Vagina (tissue), 2 donors: ENCODE measurements around the gene ACADVL. TPM values are rescaled to one million over a fixed set of nuclear protein-coding genes. Genes with fewer than 3 reads are reported as not detected.

Source experiments
- DNase-seq, 2 donors: peaks; one replicate each; pipeline ENCODE4 v3.0.0-alpha.2; 2017; ENCODE audit errors: extremely low spot score in 2 of 2
- H3K27ac ChIP-seq: fragments of 200-600 bp; sonication (generic); one replicate; pipeline ENCODE4 v1.5.1; 2019
- H3K27me3 ChIP-seq: fragments of 200-600 bp; sonication (generic); one replicate; pipeline ENCODE4 v1.5.1; 2019
- H3K36me3 ChIP-seq, 2 donors: fragments of 200-600 bp; sonication (generic); one replicate each; pipeline ENCODE4 v1.5.1; 2017 to 2019
- H3K4me1 ChIP-seq: fragments of 200-600 bp; sonication (generic); one replicate; pipeline ENCODE4 v1.5.1; 2019
- H3K4me3 ChIP-seq, 2 donors: fragments of 200-600 bp; sonication (generic); 1 replicate in 1 of 2; 2 replicates in 1 of 2; pipeline ENCODE4 v1.5.1; 2016 to 2019
- H3K9me3 ChIP-seq: fragments of 200-600 bp; sonication (generic); one replicate; pipeline ENCODE4 v1.5.1; 2019
- CTCF ChIP-seq, 3 experiments: fragments of 450-650 bp in 2 of 3; fragments of 200-600 bp in 1 of 3; sonication (generic) in 1 of 3; IDR thresholded peaks; one replicate each; pipeline ENCODE4 v1.5.1; 2017 to 2019; ENCODE audit warnings: antibody characterized with exemption in 3 of 3, mild to moderate bottlenecking in 2 of 3, moderate library complexity in 2 of 3
- POLR2A ChIP-seq, 2 donors: fragments of 450-650 bp; IDR thresholded peaks; one replicate each; pipeline ENCODE4 v1.6.1; 2017; ENCODE audit warnings: antibody characterized with exemption in 2 of 2, mild to moderate bottlenecking in 2 of 2, moderate library complexity in 2 of 2
- POLR2AphosphoS5 ChIP-seq, 2 donors: sonication (generic); formaldehyde crosslinking; IDR thresholded peaks; one replicate each; pipeline ENCODE4 v1.9.0; 2017; ENCODE audit warnings: antibody characterized with exemption in 2 of 2, mild to moderate bottlenecking in 2 of 2, low read depth in 1 of 2; ENCODE audit not compliant: insufficient read depth in 1 of 2
- intact Hi-C: fragments of 100-400 bp; cut with DNase I; formaldehyde crosslinking; loops from one replicate; pipeline ENCODE4 v1.15.1; 2023
- total RNA-seq: library from RNA; depleted of rRNA; stranded (reverse); fragments of >200 nt; gene quantifications from one replicate; pipeline ENCODE4 v1.2.3, GENCODE V29; 2016

The ACADVL gene
- total RNA-seq, 1 donor from 2014 or later: 957 TPM

GRCh38 chr17:7186241-7186640, 33.5 kb upstream of the ACADVL start:
- intact Hi-C loops: no loop called here
- peaks cover 0 to 10% of the 10 kb centered on the region in 2 donors for H3K36me3 ChIP-seq
- H3K4me3 ChIP-seq: no peak overlapping the region
- DNase-seq: no peak
- no peak overlapping the region for H3K27ac ChIP-seq
- no peaks in the 10 kb centered on the region for H3K4me1 ChIP-seq
- no peaks in the 10 kb centered on the region for H3K27me3 ChIP-seq
- TF ChIP-seq CTCF (IDR thresholded peaks at IDR 0.05) (no peak), POLR2AphosphoS5 (IDR thresholded peaks at IDR 0.05; ENCODE audit: insufficient read depth in 1 of 2, low read depth in 1 of 2) (no peak), POLR2A (IDR thresholded peaks at IDR 0.05) (no peak)
- H3K9me3 ChIP-seq: no peaks in the 10 kb centered on the region

DNA sequence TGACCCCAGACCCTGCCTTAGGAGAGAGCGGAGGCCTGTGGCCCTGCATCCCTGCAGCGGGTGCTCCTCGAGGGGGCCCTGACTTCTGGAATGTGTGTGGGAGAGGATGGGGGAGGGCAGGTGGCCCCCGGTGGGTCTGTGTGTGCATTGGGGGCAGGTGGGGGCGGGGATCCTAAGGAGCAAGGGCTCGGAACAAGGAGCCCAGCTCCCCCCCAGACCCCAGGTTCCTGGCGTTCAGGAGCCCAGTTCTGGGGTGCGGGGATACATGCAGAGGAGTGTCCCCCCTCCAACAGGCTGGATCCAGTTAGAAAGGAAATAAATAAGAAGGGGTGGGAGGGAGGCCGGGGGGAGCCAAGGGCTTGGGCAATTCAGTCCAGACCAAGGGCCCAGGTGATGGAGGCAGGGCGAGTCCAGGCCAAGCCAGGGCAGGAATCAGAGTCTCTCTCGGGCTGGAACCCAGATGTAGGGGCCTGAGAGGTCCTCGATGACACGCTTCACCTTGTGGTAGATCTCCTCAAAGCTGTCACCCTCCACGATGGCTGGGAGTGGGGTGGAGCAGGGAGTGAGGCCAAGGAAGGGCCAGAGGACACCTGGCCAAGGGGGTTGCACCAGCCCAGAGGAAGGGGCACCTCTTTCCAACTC, 29.3 kb upstream of the ACADVL start:
- Histone ChIP-seq H3K27ac (no peak overlapping the region), H3K36me3 (peaks cover 0 to 26% of the 10 kb centered on the region in 2 donors), H3K27me3 (no peaks in the 10 kb centered on the region), H3K9me3 (no peaks in the 10 kb centered on the region), H3K4me3 (no peak overlapping the region), H3K4me1 (no peaks in the 10 kb centered on the region)
- DNase-seq: no peak
- TF ChIP-seq CTCF (IDR thresholded peaks at IDR 0.05): no peak
- TF ChIP-seq POLR2A (IDR thresholded peaks at IDR 0.05): no peak
- TF ChIP-seq POLR2AphosphoS5 (IDR thresholded peaks at IDR 0.05; ENCODE audit: insufficient read depth in 1 of 2, low read depth in 1 of 2): no peak
- intact Hi-C loops: no loop called here

GRCh38 chr17:7191069-7191468, 28.7 kb upstream of the ACADVL start:
- intact Hi-C loops: no loop called here
- TF ChIP-seq CTCF (IDR thresholded peaks at IDR 0.05): no peak
- TF ChIP-seq POLR2AphosphoS5 (IDR thresholded peaks at IDR 0.05; ENCODE audit: insufficient read depth in 1 of 2, low read depth in 1 of 2): no peak
- TF ChIP-seq POLR2A (IDR thresholded peaks at IDR 0.05): no peak
- H3K36me3 ChIP-seq: peaks cover 0 to 30% of the 10 kb centered on the region in 2 donors
- no peak overlapping the region for H3K4me3 ChIP-seq
- H3K27ac ChIP-seq: no peak overlapping the region
- no peak for DNase-seq
- H3K4me1 ChIP-seq: no peaks in the 10 kb centered on the region
- H3K27me3 ChIP-seq: no peaks in the 10 kb centered on the region
- H3K9me3 ChIP-seq: no peaks in the 10 kb centered on the region

DNA sequence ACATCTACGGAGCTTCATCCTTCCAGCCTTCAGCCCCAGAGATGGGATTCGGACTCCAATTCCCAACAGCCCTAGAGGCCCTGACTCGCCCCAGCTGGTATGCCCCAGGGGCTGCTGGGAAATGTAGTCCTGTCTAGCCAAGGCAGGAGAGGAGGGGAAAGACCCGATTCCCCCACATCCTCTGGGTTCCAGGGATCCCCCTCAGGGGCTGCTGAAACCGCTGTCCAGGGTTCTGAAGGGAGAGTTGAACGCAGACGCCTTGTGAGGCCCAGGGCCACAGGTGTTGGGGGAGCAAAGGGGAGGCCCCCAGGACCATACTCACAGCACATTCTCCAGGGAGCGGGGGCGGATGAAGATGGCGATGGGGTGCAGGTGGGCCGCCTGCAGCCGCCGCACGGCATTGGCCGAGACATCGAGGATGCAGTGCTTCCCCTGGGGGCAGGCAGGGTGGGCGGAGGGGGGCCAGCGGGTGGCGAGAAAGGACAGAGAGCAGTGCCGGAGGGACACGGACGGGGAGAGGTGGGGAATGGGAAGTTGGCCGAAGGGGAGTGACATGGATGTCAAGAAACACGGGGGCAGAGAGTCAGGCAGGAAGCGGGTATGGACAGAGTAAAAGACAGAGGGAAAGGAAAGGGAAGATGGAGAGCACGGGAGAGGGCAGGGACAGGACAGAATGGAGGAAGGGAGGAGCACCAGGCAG, 28.0 kb upstream of the ACADVL start:
- H3K27ac ChIP-seq: no peak overlapping the region
- H3K9me3 ChIP-seq: no peaks in the 10 kb centered on the region
- no peak overlapping the region for H3K4me3 ChIP-seq
- no peak for DNase-seq
- no peaks in the 10 kb centered on the region for H3K4me1 ChIP-seq
- peaks cover 0 to 37% of the 10 kb centered on the region in 2 donors for H3K36me3 ChIP-seq
- H3K27me3 ChIP-seq: no peaks in the 10 kb centered on the region
- intact Hi-C loops: no loop called here
- TF ChIP-seq POLR2AphosphoS5 (IDR thresholded peaks at IDR 0.05; ENCODE audit: insufficient read depth in 1 of 2, low read depth in 1 of 2) (no peak), CTCF (IDR thresholded peaks at IDR 0.05) (no peak), POLR2A (IDR thresholded peaks at IDR 0.05) (no peak)
